Subcutaneous adipose tissue (tissue), 4 donors: ENCODE measurements around the gene MAGOH. TPM values are rescaled to one million over a fixed set of nuclear protein-coding genes. Genes with fewer than 3 reads are reported as not detected.

Experiments
- CTCF ChIP-seq: fragments of 450-650 bp; IDR thresholded peaks from one replicate; pipeline ENCODE4 v1.5.1; 2016; ENCODE audit warnings: low read depth, mild to moderate bottlenecking, control low read depth, antibody characterized with exemption, moderate library complexity
- total RNA-seq, 4 donors: library from RNA; depleted of rRNA; stranded (reverse); fragments of >200 nt; gene quantifications; one replicate each; pipeline ENCODE4 v1.1.0, GENCODE V29; 2016

Gene MAGOH
- total RNA-seq, 4 donors from 2014 or later, result 27.7 to 47.4 (median 30.3) TPM

- TF ChIP-seq CTCF, result no peak
These were observed 8.2 kb upstream of the MAGOH start for GRCh38 chr1:53246261-53247134.

GRCh38 chr1:53244141-53244540, 5.8 kb upstream of the MAGOH start:
- no peak for TF ChIP-seq CTCF

- TF ChIP-seq CTCF, result no peak
These were observed 4.1 kb upstream of the MAGOH start for GRCh38 chr1:53242381-53242780.

GRCh38 chr1:53241828-53242227, 3.5 kb upstream of the MAGOH start:
- TF ChIP-seq CTCF, result no peak

GRCh38 chr1:53237638-53238037, 680 bp downstream of the MAGOH start:
- TF ChIP-seq CTCF, result no peak

GRCh38 chr1:53220962-53221286, 17.4 kb downstream of the MAGOH start:
- TF ChIP-seq CTCF, result no peak

GRCh38 chr1:53220171-53220961, 18.0 kb downstream of the MAGOH start, which contains the start of gene CZIB:
TSS of gene CZIB (minus strand) at chr1:53220634. CDS start at chr1:53220575, 59 bp downstream.
- no peak for TF ChIP-seq CTCF
